H9 (cell line): ENCODE results near the gene PFN1. TPM values are rescaled to one million over a fixed set of nuclear protein-coding genes. Genes with fewer than 3 reads are reported as not detected.
A peak's percentile ranks its signal among the peaks of the same experiment; 100 is the strongest.

Experiments used
- DNase-seq: peaks from one replicate; pipeline ENCODE4 v3.0.0-alpha.2; 2017
- H2AFZ ChIP-seq: one replicate; pipeline ENCODE4 v1.6.1; 2013; ENCODE audit warnings: mild to moderate bottlenecking, low read length, control low read depth, moderate library complexity
- H2AK5ac ChIP-seq: 2 replicates; pipeline ENCODE4 v1.6.1; 2013; ENCODE audit warnings: low read length, control low read depth, mixed read lengths; ENCODE audit not compliant: insufficient read length
- H2BK120ac ChIP-seq: one replicate; pipeline ENCODE4 v1.6.1; 2013; ENCODE audit warnings: low read depth, mild to moderate bottlenecking, low read length, control low read depth, inconsistent platforms; ENCODE audit not compliant: poor library complexity, severe bottlenecking
- H2BK12ac ChIP-seq: 2 replicates; pipeline ENCODE4 v1.6.1; 2013; ENCODE audit warnings: low read length, control low read depth, mixed read lengths, low read depth; ENCODE audit not compliant: insufficient read length
- H2BK15ac ChIP-seq: 2 replicates; pipeline ENCODE4 v1.6.1; 2013; ENCODE audit warnings: low read depth, low read length, control low read depth
- H2BK20ac ChIP-seq: one replicate; pipeline ENCODE4 v1.6.1; 2013; ENCODE audit warnings: low read depth, mild to moderate bottlenecking, low read length, control low read depth, inconsistent platforms; ENCODE audit not compliant: poor library complexity, severe bottlenecking
- H2BK5ac ChIP-seq: 2 replicates; pipeline ENCODE4 v1.6.1; 2013; ENCODE audit warnings: low read length, control low read depth, mixed read lengths; ENCODE audit not compliant: insufficient read length
- H3K14ac ChIP-seq: 2 replicates; pipeline ENCODE4 v1.6.1; 2013; ENCODE audit warnings: low read length, control low read depth; ENCODE audit not compliant: insufficient read depth
- H3K18ac ChIP-seq: 2 replicates; pipeline ENCODE4 v1.6.1; 2013; ENCODE audit warnings: low read depth, mild to moderate bottlenecking, mixed read lengths, low read length, control low read depth; ENCODE audit not compliant: insufficient read length
- H3K23ac ChIP-seq: 2 replicates; pipeline ENCODE4 v1.6.1; 2013; ENCODE audit warnings: low read length, control low read depth, mixed read lengths, low read depth; ENCODE audit not compliant: insufficient read length
- H3K23me2 ChIP-seq: 2 replicates; pipeline ENCODE4 v1.6.1; 2013; ENCODE audit warnings: low read depth, mild to moderate bottlenecking, mixed read lengths, low read length, control low read depth; ENCODE audit not compliant: insufficient read length, poor library complexity, severe bottlenecking
- H3K27ac ChIP-seq: 2 replicates; pipeline ENCODE4 v1.5.1; 2013; ENCODE audit warnings: low read length, control low read depth, mixed read lengths, low read depth; ENCODE audit not compliant: insufficient read length
- H3K27me3 ChIP-seq: 2 replicates; pipeline ENCODE4 v1.6.1; 2013; ENCODE audit warnings: low read length, control low read depth, inconsistent platforms; ENCODE audit not compliant: insufficient read depth
- H3K4ac ChIP-seq: 2 replicates; pipeline ENCODE4 v1.6.1; 2013; ENCODE audit warnings: low read depth, mild to moderate bottlenecking, control low read depth, inconsistent platforms, low read length, moderate library complexity
- H3K4me1 ChIP-seq: 2 replicates; pipeline ENCODE4 v1.6.1; 2013; ENCODE audit warnings: low read length, control low read depth, inconsistent platforms; ENCODE audit not compliant: insufficient read depth
- H3K4me2 ChIP-seq: 2 replicates; pipeline ENCODE4 v1.6.1; 2013; ENCODE audit warnings: low read length, control low read depth, mixed read lengths; ENCODE audit not compliant: insufficient read length, insufficient read depth
- H3K56ac ChIP-seq: 2 replicates; pipeline ENCODE4 v1.6.1; 2013; ENCODE audit warnings: low read depth, mild to moderate bottlenecking, mixed read lengths, low read length, control low read depth; ENCODE audit not compliant: insufficient read length
- H3K79me1 ChIP-seq: 2 replicates; pipeline ENCODE4 v1.6.1; 2013; ENCODE audit warnings: low read depth, mild to moderate bottlenecking, moderate library complexity, low read length, control low read depth, inconsistent platforms; ENCODE audit not compliant: insufficient read depth, poor library complexity, severe bottlenecking
- H3K79me2 ChIP-seq: 2 replicates; pipeline ENCODE4 v1.6.1; 2013; ENCODE audit warnings: low read length, control low read depth, inconsistent platforms; ENCODE audit not compliant: insufficient read depth
- H3K9ac ChIP-seq: 2 replicates; pipeline ENCODE4 v1.6.1; 2013; ENCODE audit warnings: low read length, control low read depth, mixed read lengths; ENCODE audit not compliant: insufficient read length; ENCODE audit errors: extremely low read depth
- H3K9me3 ChIP-seq: one replicate; pipeline ENCODE4 v1.6.1; 2013; ENCODE audit warnings: low read depth, low read length, inconsistent platforms; ENCODE audit not compliant: control insufficient read depth
- H3T11ph ChIP-seq: one replicate; pipeline ENCODE4 v1.6.1; 2013; ENCODE audit warnings: mild to moderate bottlenecking, low read length, control low read depth, inconsistent platforms
- H4K20me1 ChIP-seq: one replicate; pipeline ENCODE4 v1.6.1; 2013; ENCODE audit not compliant: control insufficient read depth, insufficient read length, insufficient read depth
- H4K5ac ChIP-seq: 2 replicates; pipeline ENCODE4 v1.6.1; 2013; ENCODE audit warnings: low read depth, mild to moderate bottlenecking, mixed read lengths, low read length, control low read depth; ENCODE audit not compliant: insufficient read length
- H4K8ac ChIP-seq: replicated peaks from 2 replicates; pipeline ENCODE4 v1.6.1; 2013; ENCODE audit warnings: low read length, control low read depth, mixed read lengths, low read depth; ENCODE audit not compliant: insufficient read length
- H4K91ac ChIP-seq: 2 replicates; pipeline ENCODE4 v1.6.1; 2013; ENCODE audit warnings: low read depth, mild to moderate bottlenecking, moderate library complexity, mixed read lengths, low read length, control low read depth; ENCODE audit not compliant: insufficient read length
- H3K27ac Mint-ChIP-seq, 3 experiments: 2 replicates in 2 of 3; 3 replicates in 1 of 3; pipeline ENCODE4 v1.8.0; 2020 to 2021; ENCODE audit warnings: mixed read lengths in 3 of 3, mild to moderate bottlenecking in 1 of 3, moderate library complexity in 1 of 3
- H3K27me3 Mint-ChIP-seq: 2 replicates; pipeline ENCODE4 v1.8.0; 2021; ENCODE audit warnings: low read depth, mild to moderate bottlenecking, moderate library complexity, mixed read lengths
- H3K36me3 Mint-ChIP-seq, 3 experiments: 2 replicates in 2 of 3; 3 replicates in 1 of 3; pipeline ENCODE4 v1.8.0; 2020 to 2021; ENCODE audit warnings: low read depth in 3 of 3, mixed read lengths in 3 of 3; ENCODE audit not compliant: insufficient read depth in 1 of 3
- H3K4me1 Mint-ChIP-seq, 2 experiments: 2 replicates each; pipeline ENCODE4 v1.8.0; 2020; ENCODE audit warnings: mixed read lengths in 2 of 2
- H3K4me3 Mint-ChIP-seq, 2 experiments: 2 replicates in 1 of 2; 3 replicates in 1 of 2; pipeline ENCODE4 v1.8.0; 2020 to 2021; ENCODE audit warnings: mild to moderate bottlenecking in 2 of 2, mixed read lengths in 2 of 2, moderate library complexity in 1 of 2
- H3K9me3 Mint-ChIP-seq, 2 experiments: 2 replicates in 1 of 2; 3 replicates in 1 of 2; pipeline ENCODE4 v1.8.0; 2020; ENCODE audit warnings: mild to moderate bottlenecking in 2 of 2, mixed read lengths in 2 of 2, moderate library complexity in 1 of 2
- CTCF ChIP-seq: fragments of 200-600 bp; sonication (generic); conservative IDR thresholded peaks from 3 replicates; pipeline ENCODE4 v1.8.0; 2021; ENCODE audit warnings: antibody characterized with exemption, mild to moderate bottlenecking
- WGBS: extraction: QIAGEN DNeasy Blood & Tissue Kit; methylation state at CpG from one replicate; pipeline ENCODE4 v1.1.7; 2013; ENCODE audit warnings: missing lambda C conversion rate, low lambda C conversion rate, mixed read lengths; ENCODE audit not compliant: insufficient read length; ENCODE audit errors: extremely low coverage; 5-methylcytosine and 5-hydroxymethylcytosine counted together
- total RNA-seq: library from RNA; stranded (reverse); gene quantifications from 2 replicates; pipeline ENCODE4 v1.2.1, GENCODE V29; 2021

Gene PFN1
- total RNA-seq, 1 experiment from 2014 or later, result 1,149 TPM

- Mint-ChIP-seq H3K27me3 (peaks cover 3% of the 10 kb centered on the region; the same call in 1 of the 2 replicates), H3K9me3 (no peaks in the 10 kb centered on the region), H3K4me1 (peaks cover 10 to 33% of the 10 kb centered on the region in 2 experiments), H3K27ac (peak within 1 kb of the TSS; percentile 79 to 90 (median 87); a peak in 6 of 7 replicates), H3K36me3 (peaks cover 8 to 23% (median 23%) of the 10 kb centered on the region in 3 experiments; a peak in 6 of 7 replicates), H3K4me3 (peak within 1 kb of the TSS; percentile 68 to 88)
- no peak within 1 kb of the TSS for H2AK5ac ChIP-seq
- H3K56ac ChIP-seq, result no peak within 1 kb of the TSS
- H4K5ac ChIP-seq, result no peak within 1 kb of the TSS
- H4K20me1 ChIP-seq, result no peaks in the 10 kb centered on the region
- no peaks in the 10 kb centered on the region for H3K79me1 ChIP-seq
- H3K79me2 ChIP-seq, result no peaks in the 10 kb centered on the region
- H3K23ac ChIP-seq, result no peak within 1 kb of the TSS
- H3K9me3 ChIP-seq, result no peaks in the 10 kb centered on the region
- no peak within 1 kb of the TSS for H4K8ac ChIP-seq
- H3K27me3 ChIP-seq, result no peaks in the 10 kb centered on the region
- no CpG with 5 or more reads among the region's 60 CpGs for WGBS
- peaks cover 12% of the 10 kb centered on the region for H3K23me2 ChIP-seq
- no peak within 1 kb of the TSS for H4K91ac ChIP-seq
- no peak within 1 kb of the TSS for H3K4ac ChIP-seq
- no peak within 1 kb of the TSS for H2BK120ac ChIP-seq
- peak within 1 kb of the TSS; percentile 62; the same call in 1 of the 2 replicates for H3K14ac ChIP-seq
- no peak within 1 kb of the TSS for H2AFZ ChIP-seq
- no peak within 1 kb of the TSS for H2BK12ac ChIP-seq
- H3K4me2 ChIP-seq, result peak within 1 kb of the TSS; percentile 13
- peak; percentile 89 for DNase-seq
- H3K18ac ChIP-seq, result peak within 1 kb of the TSS; percentile 28
- H2BK5ac ChIP-seq, result no peak within 1 kb of the TSS
- no peak within 1 kb of the TSS for H3T11ph ChIP-seq
- H2BK20ac ChIP-seq, result no peak within 1 kb of the TSS
- H3K27ac ChIP-seq, result no peak within 1 kb of the TSS
- H2BK15ac ChIP-seq, result no peak within 1 kb of the TSS
- H3K9ac ChIP-seq, result no peak within 1 kb of the TSS
- H3K4me1 ChIP-seq, result peaks cover 3% of the 10 kb centered on the region; the same call in 1 of the 2 replicates
- TF ChIP-seq CTCF, result no peak
Observed at GRCh38 chr17:4899341-4900230, 48.7 kb downstream of the PFN1 start, which contains the start of gene C17orf107. Gene C17orf107, plus strand, starts transcription at chr17:4899536. Its CDS starts 227 bp downstream, at chr17:4899763.
